ENCODE data around the gene KRTAP12-1. TPM values are rescaled to one million over a fixed set of nuclear protein-coding genes. Genes with fewer than 3 reads are reported as not detected.

Gene KRTAP12-1
- polyA plus RNA-seq, 3 donors = not detected

- 37 to 55% (median 45%) methylated on average over 16 to 21 of the region's 21 CpGs for WGBS, 3 donors
- no peak within 1 kb of the TSS for H3K27ac ChIP-seq (ENCODE audit: low read depth, low read length)
Measured at GRCh38 chr21:44637018-44637850, 44.7 kb downstream of the KRTAP12-1 start, which contains the start of gene KRTAP10-10. Gene KRTAP10-10, plus strand, starts transcription at chr21:44637356. Its CDS starts 62 bp downstream, at chr21:44637418.

GRCh38 chr21:44636209-44637017, 45.5 kb downstream of the KRTAP12-1 start:
- H3K27ac ChIP-seq (ENCODE audit: low read depth, low read length) = no peak overlapping the region
- whole genome bisulfite sequencing, 3 donors = 71 to 81% (median 80%) methylated on average over 15 of the region's 15 CpGs

GRCh38 chr21:44632067-44632466, 49.9 kb downstream of the KRTAP12-1 start:
- WGBS, 3 donors = 81 to 91% (median 87%) methylated on average over 1 of the region's 1 CpG
- no peak overlapping the region for H3K27ac ChIP-seq (ENCODE audit: low read depth, low read length)

Other genes starting within 250 kb of the KRTAP12-1 start
- gene LRRC3, start 226.7 kb downstream of the KRTAP12-1 start, polyA plus RNA-seq = 1 to 10 TPM in 2 of 3 donors, under 1 TPM in 1; 0.81 to 2.4 (median 2.1) TPM
- not detected for gene KRTAP10-1, start 142.0 kb downstream of the KRTAP12-1 start, polyA plus RNA-seq
- under 1 TPM in 1 of 3 donors, not detected in 2; 0.22 TPM for gene KRTAP10-2, start 130.7 kb downstream of the KRTAP12-1 start, polyA plus RNA-seq
- not detected for gene KRTAP10-3, start 123.4 kb downstream of the KRTAP12-1 start, polyA plus RNA-seq
- not detected for gene KRTAP10-4, start 108.4 kb downstream of the KRTAP12-1 start, polyA plus RNA-seq
- not detected for gene KRTAP10-5, start 101.6 kb downstream of the KRTAP12-1 start, polyA plus RNA-seq
- gene KRTAP10-6, start 89.7 kb downstream of the KRTAP12-1 start, polyA plus RNA-seq = not detected
- gene KRTAP10-7, start 81.6 kb downstream of the KRTAP12-1 start, polyA plus RNA-seq = not detected
- gene KRTAP10-8, start 70.1 kb downstream of the KRTAP12-1 start, polyA plus RNA-seq = not detected
- gene KRTAP10-9, start 55.1 kb downstream of the KRTAP12-1 start, polyA plus RNA-seq = not detected
- gene KRTAP10-10, start 44.8 kb downstream of the KRTAP12-1 start, polyA plus RNA-seq = not detected
- gene KRTAP10-11, start 35.7 kb downstream of the KRTAP12-1 start, polyA plus RNA-seq = not detected
- not detected for gene KRTAP12-4, start 27.5 kb downstream of the KRTAP12-1 start, polyA plus RNA-seq
- gene KRTAP12-3, start 24.2 kb downstream of the KRTAP12-1 start, polyA plus RNA-seq = not detected
- gene KRTAP12-2, start 15.2 kb downstream of the KRTAP12-1 start, polyA plus RNA-seq = under 1 TPM in 1 of 3 donors, not detected in 2; 0.79 TPM
- not detected for gene KRTAP10-12, start 15.0 kb upstream of the KRTAP12-1 start, polyA plus RNA-seq
- under 1 TPM; 0.07 to 0.56 (median 0.10) TPM for gene TSPEAR, start 29.4 kb upstream of the KRTAP12-1 start, polyA plus RNA-seq
- gene UBE2G2, start 119.7 kb upstream of the KRTAP12-1 start, polyA plus RNA-seq = 10 to 100 TPM; 29.1 to 70.8 (median 41.5) TPM
- gene SUMO3, start 135.9 kb upstream of the KRTAP12-1 start, polyA plus RNA-seq = 100 to 1,000 TPM in 1 of 3 donors, 10 to 100 TPM in 2; 25.2 to 101 (median 64.5) TPM
- gene PTTG1IP, start 191.5 kb upstream of the KRTAP12-1 start, polyA plus RNA-seq = 100 to 1,000 TPM in 1 of 3 donors, 10 to 100 TPM in 2; 61.3 to 111 (median 69.3) TPM
- gene ITGB2, start 238.7 kb upstream of the KRTAP12-1 start, polyA plus RNA-seq = 10 to 100 TPM in 2 of 3 donors, 1 to 10 TPM in 1; 9.5 to 81.7 (median 32.5) TPM